GM23248 (cell line): ENCODE results near the gene DPY19L1. TPM values are rescaled to one million over a fixed set of nuclear protein-coding genes. Genes with fewer than 3 reads are reported as not detected.
"Not testable (repeated sequence)": the region's sequence is repeated elsewhere in the genome, so short reads cannot be mapped to it uniquely, and the experiment has no call there.

Experiments
- DNase-seq: peaks from one replicate; pipeline ENCODE4 v3.0.0-alpha.2; 2015
- H2AFZ ChIP-seq: fragments of 200-600 bp; sonication (generic); 2 replicates; pipeline ENCODE4 v1.6.1; 2016; ENCODE audit warnings: antibody characterized with exemption
- H3F3A ChIP-seq: fragments of 200-600 bp; sonication (generic); 2 replicates; pipeline ENCODE4 v1.6.1; 2016; ENCODE audit warnings: mild to moderate bottlenecking, antibody characterized with exemption, mixed run types; ENCODE audit not compliant: insufficient read depth
- H3K27ac ChIP-seq: fragments of 200-600 bp; sonication (generic); 2 replicates; pipeline ENCODE4 v1.5.1; 2016; ENCODE audit warnings: mild to moderate bottlenecking
- H3K27me3 ChIP-seq: fragments of 200-600 bp; sonication (generic); replicated peaks from 2 replicates; pipeline ENCODE4 v1.6.1; 2016; ENCODE audit warnings: mild to moderate bottlenecking; ENCODE audit not compliant: insufficient read depth
- H3K36me3 ChIP-seq: fragments of 200-600 bp; sonication (generic); 2 replicates; pipeline ENCODE4 v1.6.1; 2016; ENCODE audit warnings: low read depth, mild to moderate bottlenecking
- H3K4me1 ChIP-seq: fragments of 200-600 bp; sonication (generic); 2 replicates; pipeline ENCODE4 v1.6.1; 2016; ENCODE audit warnings: mild to moderate bottlenecking; ENCODE audit not compliant: insufficient read depth
- H3K4me2 ChIP-seq: fragments of 200-600 bp; sonication (generic); one replicate; pipeline ENCODE4 v1.6.1; 2016; ENCODE audit warnings: mild to moderate bottlenecking; ENCODE audit not compliant: unreplicated experiment
- H3K4me3 ChIP-seq: fragments of 200-600 bp; sonication (generic); 2 replicates; pipeline ENCODE4 v1.5.1; 2016; ENCODE audit warnings: mild to moderate bottlenecking
- H3K79me2 ChIP-seq: fragments of 200-600 bp; sonication (generic); 2 replicates; pipeline ENCODE4 v1.6.1; 2016; ENCODE audit warnings: mild to moderate bottlenecking; ENCODE audit not compliant: insufficient read depth
- H3K9ac ChIP-seq: fragments of 200-600 bp; sonication (generic); 2 replicates; pipeline ENCODE4 v1.6.1; 2016; ENCODE audit warnings: mild to moderate bottlenecking
- H3K9me2 ChIP-seq: fragments of 200-600 bp; sonication (generic); 2 replicates; pipeline ENCODE4 v1.6.1; 2016; ENCODE audit warnings: mixed run types, mild to moderate bottlenecking, moderate library complexity; ENCODE audit not compliant: insufficient read depth
- H3K9me3 ChIP-seq: fragments of 200-600 bp; sonication (generic); one replicate; pipeline ENCODE4 v1.6.1; 2017; ENCODE audit warnings: low read depth
- H4K20me1 ChIP-seq: fragments of 200-600 bp; sonication (generic); 2 replicates; pipeline ENCODE4 v1.6.0; 2016; ENCODE audit not compliant: insufficient read depth
- EZH2 ChIP-seq: fragments of 200-600 bp; sonication (generic); IDR thresholded peaks from 2 replicates; pipeline ENCODE4 v1.6.1; 2018; ENCODE audit warnings: antibody characterized with exemption, mild to moderate bottlenecking; ENCODE audit not compliant: insufficient read depth, poor library complexity, severe bottlenecking
- EZH2phosphoT487 ChIP-seq: fragments of 200-600 bp; sonication (generic); IDR thresholded peaks from 2 replicates; pipeline ENCODE4 v1.6.1; 2018; ENCODE audit warnings: antibody characterized with exemption, moderate library complexity, mild to moderate bottlenecking, low read depth; ENCODE audit not compliant: insufficient read depth
- WGBS, 2 experiments: methylation state at CpG; one replicate each; pipeline ENCODE4 v1.1.6; 2015 to 2017; ENCODE audit warnings: low lambda C conversion rate in 2 of 2, low coverage in 1 of 2; ENCODE audit errors: missing lambda C conversion rate in 2 of 2; 5-methylcytosine and 5-hydroxymethylcytosine counted together
- in situ Hi-C: fragments of 300-500 bp; cut with MboI; formaldehyde crosslinking; loops from 2 replicates; pipeline ENCODE4 v1.15.0; 2020
- microRNA counts: library from miRNA; unstranded; fragments of <30 nt; microRNA quantifications from one replicate; lab custom pipeline; 2016
- microRNA-seq: library from miRNA; unstranded; fragments of <30 nt; microRNA quantifications from one replicate; pipeline ENCODE4, GENCODE V29; 2016; ENCODE audit warnings: borderline number of aligned reads
- polyA plus RNA-seq: library from polyadenylated mRNA; unstranded; fragments of >200 nt; fragmentation: Nextera tagmentation; extraction: Ambion mirVana; gene quantifications from 2 replicates; pipeline ENCODE4 v1.2.1, GENCODE V29; 2016
- small RNA-seq: library from RNA; depleted of rRNA; stranded (forward); fragments of <200 nt; gene quantifications from one replicate; pipeline ENCODE3, GENCODE V24; 2014; ENCODE audit warnings: low read depth, low replicate concordance
- total RNA-seq: library from RNA; depleted of rRNA; stranded (reverse); fragments of >200 nt; shearing (Covaris generic); gene quantifications from 2 replicates; pipeline ENCODE4 v1.2.3, GENCODE V29; 2014; rRNA removed

The DPY19L1 gene
- total and polyA plus RNA-seq, 2 experiments from 2014 or later = 3.0 to 33.8 TPM

DNA sequence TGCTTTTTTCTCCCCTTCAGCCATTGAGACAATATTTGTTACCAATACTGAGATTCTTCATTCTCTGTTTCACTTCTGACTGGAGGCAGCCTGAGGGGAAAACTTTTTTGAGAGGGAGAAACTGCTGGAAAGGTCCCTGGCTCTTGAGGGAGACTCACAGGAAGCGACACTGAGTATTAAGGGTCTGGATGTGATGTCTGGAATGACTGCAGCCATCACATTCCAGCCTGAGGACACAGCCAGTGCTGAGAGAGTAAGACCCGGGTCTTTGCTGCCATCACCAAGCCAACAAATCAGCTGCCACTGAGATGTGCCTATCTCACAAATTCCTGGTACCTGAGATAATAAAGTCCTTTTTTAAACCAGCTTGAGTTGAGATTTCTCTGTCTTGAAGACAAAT is 157.4 kb downstream of the DPY19L1 start:
- DNase-seq = no peak
- no peaks in the 10 kb centered on the region for H3K79me2 ChIP-seq

DNA sequence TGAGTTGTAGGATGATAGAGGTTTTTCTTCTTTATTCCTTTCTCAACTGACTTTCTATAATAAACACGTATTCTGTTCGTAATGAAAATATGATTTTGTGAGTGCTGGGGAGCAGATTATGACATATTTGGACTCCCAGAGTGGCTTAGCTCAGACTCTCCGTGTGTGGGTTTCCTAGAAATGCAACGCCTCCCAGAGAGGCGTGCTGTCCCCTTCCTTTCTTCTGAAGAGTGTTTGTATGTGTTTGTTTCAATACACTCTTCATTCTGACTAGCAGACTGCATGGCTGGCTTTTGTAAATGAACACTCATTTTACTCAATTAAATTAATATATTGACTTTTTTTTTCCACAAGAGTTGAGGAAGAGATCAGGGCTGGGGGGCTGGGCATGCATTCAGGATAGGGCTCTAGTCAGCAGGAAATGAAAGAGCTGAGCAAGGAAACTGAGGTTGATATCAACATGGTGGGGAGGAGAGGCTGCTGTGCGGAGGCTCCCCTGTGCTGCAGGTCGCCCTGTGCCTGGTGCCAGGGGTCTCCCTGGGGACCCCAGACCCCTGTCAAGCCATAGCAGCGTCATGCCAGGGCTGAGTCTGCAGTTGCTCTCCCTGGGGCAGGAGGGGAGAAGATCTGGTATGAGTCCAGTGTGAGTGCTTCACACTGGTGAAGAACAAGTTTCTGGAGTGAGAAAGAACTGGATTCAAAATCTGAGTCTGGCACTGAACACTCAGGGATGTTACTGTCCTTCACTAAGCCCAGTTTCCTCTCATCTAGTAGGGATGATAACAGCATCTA is 158.1 kb downstream of the DPY19L1 start:
- H3K9ac ChIP-seq, H3K9me3 ChIP-seq, in situ Hi-C loops, H3K4me3 ChIP-seq, H3K4me2 ChIP-seq, H4K20me1 ChIP-seq, H3K27ac ChIP-seq, H2AFZ ChIP-seq, H3K9me2 ChIP-seq, H3K79me2 ChIP-seq, H3K36me3 ChIP-seq, H3K27me3 ChIP-seq, H3K4me1 ChIP-seq, H3F3A ChIP-seq: not testable (repeated sequence)
- peak; percentile 2 for DNase-seq
- WGBS, 2 experiments = 13 to 17% methylated on average over 8 of the region's 8 CpGs

More for the DNA sequence above, 157.4 kb downstream of the DPY19L1 start:
- Histone ChIP-seq H3K27ac (no peak overlapping the region), H3K36me3 (no peaks in the 10 kb centered on the region), H3K4me1 (no peaks in the 10 kb centered on the region), H2AFZ (no peak overlapping the region), H3K4me2 (no peak overlapping the region), H3K9me2 (no peaks in the 10 kb centered on the region), H4K20me1 (no peaks in the 10 kb centered on the region), H3K4me3 (no peak overlapping the region), H3K9ac (no peak overlapping the region), H3K27me3 (peaks cover 3% of the 10 kb centered on the region; the same call in 1 of the 2 replicates), H3K9me3 (no peaks in the 10 kb centered on the region), H3F3A (no peaks in the 10 kb centered on the region)
- in situ Hi-C loops = no loop called here
- WGBS, 2 experiments = 8 to 12% methylated on average over 2 of the region's 2 CpGs
- TF ChIP-seq EZH2phosphoT487 (no peak), EZH2 (no peak)

MicroRNAs encoded within 50 kb of the gene (microRNA counts, 767-probe panel; counts per million panel counts)
- 447 counts per million, percentile 86 among the panel's probes with 10 or more counts for microRNA hsa-miR-548n (lab: Ali Mortazavi, UCI)

Small RNA genes lying within 50 kb of the gene (microRNA-seq; reads per million reads assigned to microRNA genes)
- not detected for gene MIR548N

Small RNA genes lying within 50 kb of the gene (small RNA-seq; reads per million reads assigned to genes)
- gene MIR548N (not detected), gene RF00322 (not detected)

Other genes starting within 250 kb of the DPY19L1 start
- not detected in 2 replicates for gene TBX20, start 216.6 kb upstream of the DPY19L1 start, total RNA-seq
- not detected in 2 replicates for gene TBX20, start 216.6 kb upstream of the DPY19L1 start, polyA plus RNA-seq